SK-N-SH (cell line): ENCODE data around the gene CREB3L4. TPM values are rescaled to one million over a fixed set of nuclear protein-coding genes. Genes with fewer than 3 reads are reported as not detected.
A peak's percentile ranks its signal among the peaks of the same experiment; 100 is the strongest.

Source experiments
- CTCF ChIA-PET: fragments of 300-600, 350-600 bp; formaldehyde crosslinking; extraction: SDS; loops from one replicate; lab custom pipeline; 2021; lab: Yijun Ruan, JAX
- POLR2A ChIA-PET: fragments of 350-600 bp; sonication (Branson Sonifier 250); formaldehyde crosslinking; extraction: SDS; loops from one replicate; lab custom pipeline; 2020; ENCODE audit warnings: antibody characterized with exemption, inconsistent platforms; lab: Yijun Ruan, JAX
- DNase-seq: peaks from one replicate; pipeline ENCODE4 v3.0.0; 2012
- H2AFZ ChIP-seq: fragments of 200-600 bp; sonication (generic); 2 replicates; pipeline ENCODE4 v1.8.1; 2016; ENCODE audit warnings: antibody characterized with exemption, mild to moderate bottlenecking, low read depth
- H3F3A ChIP-seq: fragments of 200-600 bp; sonication (generic); replicated peaks from 2 replicates; pipeline ENCODE3; 2016; ENCODE audit warnings: antibody characterized with exemption, mild to moderate bottlenecking; ENCODE audit not compliant: insufficient read depth
- H3K27ac ChIP-seq, 2 experiments: fragments of 200-500 bp in 1 of 2; fragments of 200-600 bp in 1 of 2; sonication (Bioruptor generic) in 1 of 2; sonication (generic), shearing (Covaris generic) in 1 of 2; 2 replicates each; pipeline versions ENCODE4 v1.5.1 to v1.6.1; 2014 to 2016; ENCODE audit warnings: low read depth in 2 of 2, inconsistent platforms in 1 of 2, low read length in 1 of 2, mild to moderate bottlenecking in 1 of 2, mixed read lengths in 1 of 2
- H3K27me3 ChIP-seq: fragments of 200-600 bp; sonication (generic), shearing (Covaris generic); 2 replicates; pipeline ENCODE4 v1.6.1; 2016; ENCODE audit warnings: mixed run types; ENCODE audit not compliant: insufficient read depth
- H3K36me3 ChIP-seq, 2 experiments: fragments of 200-500 bp in 1 of 2; fragments of 200-600 bp in 1 of 2; sonication (Bioruptor generic) in 1 of 2; sonication (generic) in 1 of 2; replicated peaks in 1 of 2; 2 replicates each; pipeline versions ENCODE3 to v1.5.1; 2014 to 2016; ENCODE audit warnings: low read length in 1 of 2, mild to moderate bottlenecking in 1 of 2; ENCODE audit not compliant: insufficient read depth in 2 of 2, control insufficient read depth in 1 of 2
- H3K4me1 ChIP-seq, 2 experiments: fragments of 200-500 bp in 1 of 2; fragments of 200-600 bp in 1 of 2; sonication (Bioruptor generic) in 1 of 2; sonication (generic), shearing (Covaris generic) in 1 of 2; 2 replicates each; pipeline versions ENCODE4 v1.5.1 to v1.6.1; 2014 to 2016; ENCODE audit warnings: low read depth in 1 of 2, low read length in 1 of 2, mixed run types in 1 of 2; ENCODE audit not compliant: insufficient read depth in 2 of 2, control insufficient read depth in 1 of 2
- H3K4me2 ChIP-seq: fragments of 200-600 bp; sonication (generic), shearing (Covaris generic); 2 replicates; pipeline ENCODE4 v1.6.1; 2017; ENCODE audit warnings: mixed run types
- H3K4me3 ChIP-seq, 2 experiments: fragments of 200-500 bp in 1 of 2; fragments of 200-600 bp in 1 of 2; sonication (Bioruptor generic) in 1 of 2; sonication (generic), shearing (Covaris generic) in 1 of 2; 2 replicates each; pipeline versions ENCODE4 v1.5.1 to v1.8.1; 2014 to 2016; ENCODE audit warnings: low read depth in 2 of 2, inconsistent platforms in 1 of 2, low read length in 1 of 2, mild to moderate bottlenecking in 1 of 2, mixed read lengths in 1 of 2, moderate library complexity in 1 of 2
- H3K79me2 ChIP-seq: fragments of 200-600 bp; sonication (generic); 2 replicates; pipeline ENCODE4 v1.8.1; 2017; ENCODE audit warnings: mild to moderate bottlenecking; ENCODE audit not compliant: insufficient read depth
- H3K9ac ChIP-seq: fragments of 200-600 bp; sonication (generic); 2 replicates; pipeline ENCODE4 v1.6.1; 2017; ENCODE audit warnings: mixed run types
- H3K9me2 ChIP-seq: fragments of 200-600 bp; sonication (generic); 2 replicates; pipeline ENCODE4 v1.6.1; 2017; ENCODE audit warnings: mixed run types
- H3K9me3 ChIP-seq: fragments of 200-600 bp; sonication (generic); 2 replicates; pipeline ENCODE4 v1.6.1; 2017; ENCODE audit warnings: mixed run types, mild to moderate bottlenecking, moderate library complexity
- H4K20me1 ChIP-seq: fragments of 200-600 bp; sonication (generic); 2 replicates; pipeline ENCODE4 v1.6.1; 2017; ENCODE audit warnings: mild to moderate bottlenecking, mixed run types; ENCODE audit not compliant: insufficient read depth
- CTCF ChIP-seq: fragments of 200-600 bp; sonication (generic); IDR thresholded peaks from 2 replicates; pipeline ENCODE4 v1.6.1; 2017; ENCODE audit warnings: antibody characterized with exemption, mild to moderate bottlenecking, moderate library complexity
- FOSL2 ChIP-seq: IDR thresholded peaks from 2 replicates; pipeline ENCODE4 v1.4.0; 2012; ENCODE audit warnings: low read depth, mild to moderate bottlenecking, moderate library complexity, borderline replicate concordance
- FOXM1 ChIP-seq: IDR thresholded peaks from 2 replicates; pipeline ENCODE4 v1.4.0; 2012; ENCODE audit warnings: low read depth, mild to moderate bottlenecking
- GABPA ChIP-seq: IDR thresholded peaks from 2 replicates; pipeline ENCODE4 v1.4.0; 2012; ENCODE audit warnings: low read depth, mild to moderate bottlenecking
- MEF2A ChIP-seq: IDR thresholded peaks from 2 replicates; pipeline ENCODE4 v1.4.0; 2012; ENCODE audit warnings: low read depth, borderline replicate concordance
- NRF1 ChIP-seq: IDR thresholded peaks from 2 replicates; pipeline ENCODE4 v1.6.1; 2012; ENCODE audit warnings: low read depth, mild to moderate bottlenecking, low read length
- PBX3 ChIP-seq: IDR thresholded peaks from 2 replicates; pipeline ENCODE4; 2012
- POLR2AphosphoS5 ChIP-seq: IDR thresholded peaks from 2 replicates; pipeline ENCODE4 v1.6.1; 2012; ENCODE audit warnings: low read depth, low read length
- SMC3 ChIP-seq: IDR thresholded peaks from 2 replicates; pipeline ENCODE4 v1.6.1; 2012; ENCODE audit warnings: low read depth, low read length, improper control_type of control experiment
- TCF12 ChIP-seq: IDR thresholded peaks from 2 replicates; pipeline ENCODE4 v1.4.0; 2012
- TEAD4 ChIP-seq: IDR thresholded peaks from 2 replicates; pipeline ENCODE4 v1.4.0; 2012; ENCODE audit warnings: mild to moderate bottlenecking, borderline replicate concordance; ENCODE audit not compliant: insufficient read depth
- WGBS: methylation state at CpG from one replicate; pipeline ENCODE4 v1.1.6; 2017; ENCODE audit warnings: low lambda C conversion rate; 5-methylcytosine and 5-hydroxymethylcytosine counted together
- polyA plus RNA-seq, 3 experiments: library from polyadenylated mRNA; depleted of rRNA; stranded (reverse); fragments of >200 nt; gene quantifications; 2 replicates each; pipeline ENCODE4 v1.2.3, GENCODE V29; 2012

CREB3L4 gene
- polyA plus RNA-seq, 1 of the 3 experiments (the other 2 are of a cell fraction), result 12.8 TPM

- H3K27me3 ChIP-seq, result no peaks in the 10 kb centered on the region
- CTCF ChIA-PET, result interaction anchor here (1.3 kb wide), 3 partner anchors 11 to 138 kb away, joined by 3 to 4 read pairs (median 3); no protein-coding TSS in a partner anchor
- no peak overlapping the region for H3K27ac ChIP-seq
- H2AFZ ChIP-seq, result no peak overlapping the region
- no peak for TF ChIP-seq TCF12
- no peak for TF ChIP-seq PBX3
- TF ChIP-seq FOSL2, result no peak
- peaks cover 0 to 3% of the 10 kb centered on the region in 2 experiments; a peak in 1 of 4 replicates for H3K4me1 ChIP-seq
- peaks cover 0 to 62% of the 10 kb centered on the region in 2 experiments for H3K36me3 ChIP-seq
- H3K9me3 ChIP-seq, result no peaks in the 10 kb centered on the region
- no peaks in the 10 kb centered on the region for H4K20me1 ChIP-seq
- H3K79me2 ChIP-seq, result no peaks in the 10 kb centered on the region
- no peaks in the 10 kb centered on the region for H3F3A ChIP-seq
- no peak overlapping the region for H3K9ac ChIP-seq
- POLR2A ChIA-PET, result interaction anchor here (0.6 kb wide), 1 partner anchor 32 kb away, joined by 3 read pairs; no protein-coding TSS in a partner anchor
- DNase-seq, result peak; percentile 11
- no peaks in the 10 kb centered on the region for H3K9me2 ChIP-seq
- H3K4me2 ChIP-seq, result no peak overlapping the region
- H3K4me3 ChIP-seq, result no peak overlapping the region
- WGBS, result 95% methylated on average over 9 of the region's 9 CpGs
Observed at GRCh38 chr1:153934746-153935145, 33.0 kb upstream of the CREB3L4 start.

GRCh38 chr1:153936011-153936802 lies 31.5 kb upstream of the CREB3L4 start:
- Histone ChIP-seq H3K27me3 (no peaks in the 10 kb centered on the region), H3K4me3 (no peak overlapping the region), H4K20me1 (no peaks in the 10 kb centered on the region), H3K27ac (no peak overlapping the region), H3K9me3 (no peaks in the 10 kb centered on the region)
- peak; percentile 4 for DNase-seq
- TF ChIP-seq MEF2A (no peak), NRF1 (no peak), FOXM1 (no peak), SMC3 (no peak), TEAD4 (no peak), GABPA (no peak), PBX3 (no peak), CTCF (no peak), POLR2AphosphoS5 (no peak)
- TF ChIP-seq, all 33 proteins: peak for 0
- Histone ChIP-seq H3K4me2 (no peak overlapping the region), H2AFZ (no peak overlapping the region), H3K9me2 (no peaks in the 10 kb centered on the region), H3K79me2 (no peaks in the 10 kb centered on the region), H3K4me1 (no peaks in the 10 kb centered on the region), H3F3A (no peaks in the 10 kb centered on the region), H3K36me3 (peaks cover 0 to 67% of the 10 kb centered on the region in 2 experiments), H3K9ac (no peak overlapping the region)
- 91% methylated on average over 9 of the region's 12 CpGs for WGBS
- ChIA-PET POLR2A (no interaction called here), CTCF (interaction anchor here (0.6 to 1.3 kb wide), 2 partner anchors 51 to 139 kb away, joined by 3 read pairs; no protein-coding TSS in a partner anchor)
